Fibroblast of gingiva (primary cell): Measurements from ENCODE around the gene NAA80.

ENCODE experiments used
- DNase-seq: peaks from one replicate; pipeline ENCODE4 v3.0.0-alpha.2; 2011; ENCODE audit warnings: low read depth

The NAA80 gene, protein sequence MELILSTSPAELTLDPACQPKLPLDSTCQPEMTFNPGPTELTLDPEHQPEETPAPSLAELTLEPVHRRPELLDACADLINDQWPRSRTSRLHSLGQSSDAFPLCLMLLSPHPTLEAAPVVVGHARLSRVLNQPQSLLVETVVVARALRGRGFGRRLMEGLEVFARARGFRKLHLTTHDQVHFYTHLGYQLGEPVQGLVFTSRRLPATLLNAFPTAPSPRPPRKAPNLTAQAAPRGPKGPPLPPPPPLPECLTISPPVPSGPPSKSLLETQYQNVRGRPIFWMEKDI

DNA sequence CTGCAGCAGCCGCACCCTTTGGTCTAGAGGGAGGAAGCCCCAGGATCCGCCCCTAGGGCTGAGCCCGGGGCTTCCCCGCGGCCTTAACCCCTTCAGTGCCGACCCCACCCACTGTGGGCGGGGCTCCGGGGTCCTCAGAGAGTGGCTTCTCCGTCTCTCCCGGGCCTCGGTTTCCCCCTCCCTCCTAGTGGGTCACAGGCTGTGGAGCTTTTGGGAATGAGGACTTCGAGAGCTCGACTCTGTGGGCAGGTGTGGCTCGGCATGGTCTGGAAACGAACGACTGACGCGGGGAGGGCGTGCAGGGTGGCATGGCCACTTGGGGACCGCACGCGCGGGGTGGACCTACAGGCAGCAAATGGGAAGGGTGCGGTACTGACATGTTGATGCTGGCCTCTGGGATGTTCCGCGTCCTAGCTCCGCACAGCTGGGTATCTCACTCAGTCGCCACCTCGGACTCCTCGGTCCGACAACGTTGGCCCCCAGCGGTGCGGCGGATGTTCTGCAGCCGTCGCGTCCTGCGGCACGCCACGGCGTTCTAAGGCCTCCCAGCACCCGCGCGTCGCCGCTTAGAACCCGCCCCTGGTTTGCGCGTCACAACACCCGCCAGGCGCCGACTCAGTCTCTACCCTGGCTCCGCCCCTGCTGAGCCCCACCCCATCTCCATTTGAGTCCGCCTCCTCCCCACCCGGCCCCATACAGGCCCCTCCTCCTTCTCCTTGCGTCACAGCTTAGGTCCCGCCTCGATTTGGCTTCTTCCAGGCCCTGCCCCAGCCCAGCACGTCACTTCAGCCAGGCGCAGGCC, at the start of gene NAA80, which contains the start of gene HYAL3:
Gene NAA80 (minus strand): TSS at position 570 of the 802 bp plus-strand sequence. CDS start 1,942 bp downstream, outside the sequence.
Gene HYAL3 (minus strand): TSS at position 570 of the 802 bp plus-strand sequence. CDS start 3,803 bp downstream, outside the sequence.
- DNase-seq = peak; percentile 100

DNA sequence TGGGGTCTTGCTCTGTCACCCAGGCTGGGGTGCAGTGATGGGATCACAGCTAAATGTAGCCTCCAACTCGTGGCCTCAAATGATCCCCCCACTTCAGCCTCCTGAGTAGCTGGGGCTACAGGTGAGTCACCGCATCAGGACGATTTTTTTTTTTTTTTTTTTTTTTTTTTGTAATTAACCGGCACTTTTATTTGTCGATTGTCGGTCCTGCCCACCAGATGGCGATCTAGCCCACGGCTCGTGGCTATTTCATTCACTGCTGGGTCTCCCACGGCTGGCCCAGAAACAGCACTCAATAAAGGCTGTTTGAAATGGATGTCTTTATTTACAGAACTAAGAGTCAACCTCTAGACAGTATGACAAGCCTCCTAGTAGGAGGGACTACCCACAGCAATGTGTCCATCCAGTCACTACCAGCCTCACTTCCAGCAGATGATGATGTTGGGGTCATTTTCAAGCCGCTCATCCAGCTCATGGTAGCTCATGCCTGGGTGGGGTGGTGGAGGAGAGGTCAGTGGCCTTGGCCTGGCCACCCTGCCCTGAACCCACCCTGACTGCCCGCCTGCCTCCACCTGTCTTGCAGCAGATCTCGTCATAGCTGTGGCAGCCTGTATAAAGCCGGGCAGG, 48.1 kb upstream of the NAA80 start:
- DNase-seq = peak; percentile 52

DNA sequence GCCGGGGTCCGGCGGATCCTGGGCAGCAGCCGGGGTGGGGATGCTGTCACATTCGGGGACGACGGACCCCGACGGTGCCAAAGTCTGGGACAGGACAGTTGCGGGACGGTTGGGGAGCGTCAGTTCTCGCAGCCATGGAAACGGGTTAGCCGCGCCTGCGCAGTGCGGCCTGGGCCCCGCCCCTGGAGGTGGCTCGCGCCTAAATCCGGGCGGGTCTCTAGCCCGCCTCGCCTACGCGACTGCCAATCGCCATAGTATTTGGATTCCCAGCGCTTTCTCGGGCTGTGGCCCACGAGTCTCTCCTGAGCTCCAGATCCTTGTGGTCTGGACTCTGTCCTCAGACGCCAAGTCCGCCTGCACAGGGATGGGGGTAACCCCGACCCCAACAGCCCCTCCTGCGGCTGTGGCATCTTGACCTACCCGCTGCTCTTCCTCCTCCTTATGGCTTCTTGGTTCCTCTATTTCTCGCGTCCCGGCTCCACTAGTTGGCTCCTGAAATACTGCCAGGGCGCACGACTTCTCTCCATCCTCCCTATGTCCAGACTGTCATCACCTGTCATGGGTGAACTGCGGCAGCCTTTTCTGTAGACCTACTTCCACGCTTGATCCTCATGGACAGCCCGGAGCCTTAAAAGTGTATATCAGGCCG, 46.5 kb upstream of the NAA80 start, which contains the start of gene ZMYND10:
Gene ZMYND10 (minus strand): TSS at position 147 of the 649 bp plus-strand sequence. CDS start 153 bp downstream, outside the sequence.
- peak; percentile 29 for DNase-seq

DNA sequence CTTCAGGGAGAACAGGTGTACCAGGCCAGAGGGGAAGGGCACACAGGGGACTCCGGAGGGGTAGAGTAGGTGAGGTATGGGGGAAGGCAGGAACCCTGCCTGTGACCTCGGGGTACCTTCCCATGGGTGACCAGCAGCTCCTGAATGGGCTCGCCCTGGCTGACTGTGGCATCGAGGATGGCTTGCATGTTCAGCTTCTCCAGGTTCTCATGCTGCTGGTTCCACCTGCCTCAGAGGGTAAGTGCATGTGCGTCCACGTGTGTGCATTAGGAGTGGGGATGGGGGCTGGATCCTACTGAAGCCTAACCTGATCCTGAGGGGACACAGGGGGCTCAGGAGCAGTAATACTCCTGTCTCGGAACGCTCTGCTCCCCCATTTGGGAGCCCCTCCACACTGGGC, 45.8 kb upstream of the NAA80 start:
- DNase-seq = no peak

DNA sequence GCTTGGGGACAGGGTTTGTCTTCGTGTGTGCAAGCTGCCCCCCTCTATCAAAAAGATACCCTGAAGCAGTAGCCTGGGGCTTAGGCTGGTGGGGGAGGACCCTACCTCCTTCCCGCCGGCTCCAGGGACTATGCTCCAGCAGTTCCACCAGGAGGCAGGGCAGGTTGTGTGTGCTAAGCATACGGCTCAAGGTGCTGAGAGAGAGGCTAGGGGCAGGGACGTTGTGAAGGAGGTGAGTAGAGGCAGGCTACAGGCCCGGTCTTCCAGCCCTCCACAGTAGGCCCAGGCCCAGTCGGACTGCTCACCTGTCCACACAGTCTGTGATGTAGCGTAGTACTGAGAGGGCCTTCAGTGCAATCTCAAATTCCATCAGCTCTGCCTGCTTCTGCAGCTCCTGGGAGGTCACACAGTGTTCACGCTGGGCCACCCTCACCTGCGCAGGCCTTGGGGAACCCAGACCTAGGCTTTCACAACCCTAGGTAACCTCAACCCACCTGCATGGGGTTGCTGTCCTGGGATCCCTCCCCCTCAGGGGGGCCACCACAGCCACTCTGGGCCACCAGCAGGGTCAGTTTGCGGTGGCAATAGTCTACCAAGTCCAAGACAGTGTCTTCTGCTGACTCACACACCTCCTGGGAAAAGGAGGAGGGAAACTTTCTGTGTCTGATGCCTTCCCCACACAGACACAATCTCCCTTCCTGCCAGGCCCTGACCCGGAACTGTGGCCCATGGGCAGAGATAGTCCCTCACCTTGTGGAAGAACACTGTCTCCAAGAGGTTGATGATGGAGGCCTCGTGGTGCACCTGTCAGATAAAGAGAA, 43.8 kb upstream of the NAA80 start:
- DNase-seq = no peak

DNA sequence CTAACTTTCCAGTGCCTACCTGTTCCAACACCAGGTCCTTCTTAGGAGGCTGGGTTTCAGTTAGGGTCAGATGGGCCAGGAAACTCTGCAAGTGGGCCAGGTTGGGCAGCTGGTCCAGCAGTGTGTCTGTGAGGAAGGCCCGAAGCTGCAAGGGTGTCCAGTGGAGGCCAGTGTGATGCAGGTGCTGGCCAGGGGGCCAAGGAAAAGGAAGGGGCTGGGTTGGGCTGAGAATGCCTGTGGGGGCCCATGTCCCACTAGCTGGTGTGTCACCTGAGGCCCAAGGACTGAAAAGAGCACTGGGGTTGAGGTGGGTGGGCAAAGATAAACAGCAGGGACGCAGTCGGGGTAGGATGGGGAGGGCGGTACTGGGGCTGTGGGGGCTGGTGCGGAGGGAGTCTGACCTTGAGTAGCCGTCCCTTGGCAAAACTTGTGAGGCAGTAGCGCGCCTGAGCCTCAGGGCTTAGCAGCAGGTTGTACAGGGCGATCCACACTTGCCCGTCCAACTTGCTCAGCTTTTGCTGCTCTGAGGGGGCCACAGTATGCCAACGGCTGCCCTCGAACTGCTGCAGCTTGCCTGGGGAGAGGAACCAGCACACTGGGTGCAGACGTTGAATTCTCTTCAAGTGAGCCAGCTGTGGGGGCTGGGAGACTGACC, 42.9 kb upstream of the NAA80 start:
- no peak for DNase-seq

DNA sequence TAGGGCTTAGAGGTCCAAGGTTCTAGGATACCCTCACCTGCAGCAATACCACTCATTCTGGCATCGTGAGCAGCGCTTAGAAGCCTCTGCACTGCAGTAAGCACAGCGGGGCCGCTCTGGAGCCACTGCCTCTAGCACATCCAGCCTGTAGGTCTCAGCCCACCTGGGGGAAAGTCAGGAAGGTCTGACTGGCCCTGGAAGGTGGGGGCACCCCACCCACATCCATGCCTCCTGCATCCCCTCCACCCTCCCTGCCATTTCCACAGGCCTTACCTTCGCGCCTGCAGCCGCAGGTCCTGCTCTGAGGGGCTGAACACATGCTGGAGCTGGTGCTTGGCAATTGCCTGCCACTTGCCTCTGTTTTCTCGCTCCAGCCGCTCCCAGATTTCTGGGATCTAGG, 42.3 kb upstream of the NAA80 start:
- no peak for DNase-seq

DNA sequence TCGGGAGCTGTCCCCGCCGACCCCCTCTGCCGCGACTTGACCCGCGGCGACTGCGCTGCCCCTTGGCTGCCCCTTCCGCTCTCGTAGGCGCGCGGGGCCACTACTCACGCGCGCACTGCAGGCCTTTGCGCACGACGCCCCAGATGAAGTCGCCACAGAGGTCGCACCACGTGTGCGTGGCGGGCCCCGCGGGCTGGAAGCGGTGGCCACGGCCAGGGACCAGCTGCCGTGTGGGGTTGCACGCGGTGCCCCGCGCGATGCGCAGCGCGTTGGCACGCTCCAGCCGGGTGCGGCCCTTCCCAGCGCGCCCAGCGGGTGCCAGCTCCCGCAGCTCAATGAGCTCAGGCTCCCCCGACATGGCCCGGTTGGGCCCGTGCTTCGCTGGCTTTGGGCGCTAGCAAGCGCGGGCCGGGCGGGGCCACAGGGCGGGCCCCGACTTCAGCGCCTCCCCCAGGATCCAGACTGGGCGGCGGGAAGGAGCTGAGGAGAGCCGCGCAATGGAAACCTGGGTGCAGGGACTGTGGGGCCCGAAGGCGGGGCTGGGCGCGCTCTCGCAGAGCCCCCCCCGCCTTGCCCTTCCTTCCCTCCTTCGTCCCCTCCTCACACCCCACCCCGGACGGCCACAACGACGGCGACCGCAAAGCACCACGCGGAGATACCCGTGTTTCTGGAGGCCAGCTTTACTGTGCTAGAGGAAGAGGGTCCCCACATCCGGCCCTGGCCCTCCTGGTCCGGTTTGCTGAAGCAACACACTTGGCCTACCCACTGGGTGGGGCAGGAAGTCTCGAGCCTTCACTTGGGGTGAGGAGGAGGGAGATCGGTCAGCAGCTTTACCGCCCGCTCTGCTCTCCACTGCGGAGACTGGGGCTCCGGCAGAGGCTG, 41.5 kb upstream of the NAA80 start, which contains the start of gene RASSF1:
Gene RASSF1 (minus strand): TSS at position 389 of the 882 bp plus-strand sequence. CDS start 31 bp downstream, at position 358.
- DNase-seq = peak; percentile 66

DNA sequence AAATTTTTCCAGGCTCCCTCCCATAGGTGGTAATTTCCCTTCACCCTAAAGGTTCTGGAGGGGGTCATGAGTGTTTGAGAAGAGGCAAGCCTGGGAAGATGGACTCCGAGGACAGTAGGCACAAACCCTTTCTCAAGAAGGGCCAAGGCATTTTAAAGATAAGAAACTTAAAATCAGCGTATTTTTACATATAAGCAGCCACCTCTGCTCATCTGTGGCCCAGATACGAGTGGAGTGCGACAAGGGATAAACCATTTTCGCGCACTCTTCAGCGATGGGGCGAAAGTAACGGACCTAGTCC, 40.9 kb upstream of the NAA80 start:
- DNase-seq = no peak

DNA sequence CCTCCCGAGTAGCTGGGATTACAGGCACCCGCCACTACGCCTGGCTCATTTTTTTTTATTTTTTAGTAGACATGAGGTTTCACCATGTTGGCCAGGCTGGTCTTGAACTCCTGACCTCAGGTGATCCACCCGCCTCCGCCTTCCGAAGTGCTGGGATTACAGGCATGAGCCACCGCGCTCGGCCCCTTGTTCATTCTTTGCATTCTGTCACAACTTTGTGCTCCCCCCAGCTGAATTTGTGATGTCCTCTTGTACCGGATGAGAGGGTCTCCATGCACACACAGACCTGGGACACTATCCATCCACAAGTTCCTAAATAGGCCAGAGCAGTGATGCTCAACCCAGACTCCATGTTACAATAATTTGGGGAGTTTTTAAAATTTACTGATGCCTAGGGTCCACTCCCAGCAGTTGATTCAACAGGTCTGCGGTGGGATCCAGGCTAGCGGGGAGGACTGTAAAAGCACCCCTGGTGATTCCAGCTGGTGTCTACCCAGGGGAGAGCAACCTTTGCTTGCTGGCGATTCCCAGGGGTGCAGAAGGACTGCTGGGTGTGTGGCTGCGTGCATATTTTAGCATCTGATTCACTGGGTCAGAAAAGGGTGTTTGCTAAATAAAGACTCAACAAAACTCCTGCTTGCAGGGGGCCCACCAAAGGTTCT, 40.4 kb upstream of the NAA80 start:
- peak; percentile 45 for DNase-seq

DNA sequence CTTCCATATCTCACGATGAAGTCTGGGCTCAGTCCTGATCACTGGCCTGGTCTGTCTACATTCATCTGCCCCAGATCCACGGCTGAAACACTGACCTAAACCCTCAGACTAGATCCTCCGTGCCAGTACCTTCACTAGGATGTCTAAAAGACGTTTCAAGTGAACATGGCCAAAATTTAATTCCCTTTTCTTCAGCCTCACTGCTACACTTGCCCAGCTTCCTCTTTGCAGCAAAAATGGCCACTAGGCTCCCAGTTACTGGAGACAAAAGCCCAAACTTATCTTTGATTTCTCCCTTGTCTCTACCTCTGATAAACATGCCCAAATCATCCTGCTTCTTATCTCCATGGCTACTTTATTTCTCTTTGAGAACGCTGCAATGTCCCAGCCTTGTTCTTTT, 39.8 kb upstream of the NAA80 start:
- no peak for DNase-seq

DNA sequence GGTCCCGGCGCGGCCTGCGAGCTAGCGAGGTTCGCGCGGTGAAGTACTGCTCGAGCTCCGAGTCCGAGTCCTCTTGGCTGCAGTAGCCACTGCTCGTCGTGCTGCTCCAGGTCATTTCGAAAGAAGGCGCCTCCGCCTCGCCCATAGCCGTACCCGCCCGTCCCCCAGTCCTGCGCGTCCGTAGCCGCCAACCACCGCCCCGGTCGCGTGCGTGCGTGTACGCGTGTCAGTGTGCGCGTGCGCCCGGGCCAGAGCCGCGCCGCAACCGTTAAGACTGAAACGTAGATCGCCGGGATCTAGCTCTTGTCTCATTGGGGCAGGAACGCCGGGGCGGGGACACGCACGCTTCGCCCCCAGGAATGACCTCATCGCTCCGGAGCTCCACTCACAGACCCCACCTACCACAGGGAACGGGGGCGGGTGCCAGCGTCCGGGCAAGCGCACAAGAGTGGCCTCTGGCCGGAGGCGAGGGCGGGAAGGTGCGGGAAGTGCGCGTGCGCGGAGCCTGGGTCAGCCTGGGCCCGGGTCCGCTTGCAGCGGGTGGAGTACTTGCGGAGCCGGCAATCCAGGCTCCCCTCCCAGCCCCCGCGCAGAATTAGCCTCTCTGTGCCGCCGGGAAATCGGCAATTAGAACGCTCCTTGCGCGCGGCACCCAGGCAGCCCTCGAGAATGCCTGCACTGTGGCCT, 38.1 kb upstream of the NAA80 start:
- peak; percentile 100 for DNase-seq

DNA sequence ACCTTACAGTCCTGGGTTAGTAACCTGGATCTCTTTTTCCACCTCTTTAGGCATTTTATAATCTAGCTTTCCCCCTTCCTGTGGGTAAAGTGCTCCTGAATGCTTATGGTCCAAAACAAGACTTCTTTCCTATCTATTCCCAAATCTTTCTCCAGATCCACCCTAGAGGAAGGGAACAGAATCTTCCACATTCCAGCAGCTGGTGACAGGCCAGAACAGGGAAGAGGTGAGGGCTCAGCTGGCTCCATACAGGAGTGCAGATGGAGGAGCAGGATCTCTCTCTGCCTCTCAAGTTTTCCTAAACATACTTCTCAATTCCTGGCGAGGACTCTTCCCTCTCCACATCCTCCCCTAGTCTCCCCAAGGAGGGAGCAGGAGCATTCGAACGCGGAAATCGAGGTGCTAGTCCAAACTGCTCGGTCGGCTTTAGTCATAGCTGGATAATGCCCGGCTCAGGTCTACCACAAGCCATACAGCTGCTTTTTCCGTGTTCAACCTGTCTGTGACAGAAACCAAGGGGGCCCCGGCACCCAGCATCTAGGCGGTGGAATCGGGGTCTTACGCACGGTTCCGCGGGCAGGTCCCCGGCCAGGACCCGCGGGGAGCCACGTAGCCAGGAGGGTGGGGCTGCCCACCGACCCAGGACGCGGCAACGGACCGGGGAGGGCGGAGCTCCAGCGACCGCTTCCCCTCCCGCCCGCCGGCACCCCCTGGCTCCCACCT, 37.4 kb upstream of the NAA80 start:
- DNase-seq = no peak

DNA sequence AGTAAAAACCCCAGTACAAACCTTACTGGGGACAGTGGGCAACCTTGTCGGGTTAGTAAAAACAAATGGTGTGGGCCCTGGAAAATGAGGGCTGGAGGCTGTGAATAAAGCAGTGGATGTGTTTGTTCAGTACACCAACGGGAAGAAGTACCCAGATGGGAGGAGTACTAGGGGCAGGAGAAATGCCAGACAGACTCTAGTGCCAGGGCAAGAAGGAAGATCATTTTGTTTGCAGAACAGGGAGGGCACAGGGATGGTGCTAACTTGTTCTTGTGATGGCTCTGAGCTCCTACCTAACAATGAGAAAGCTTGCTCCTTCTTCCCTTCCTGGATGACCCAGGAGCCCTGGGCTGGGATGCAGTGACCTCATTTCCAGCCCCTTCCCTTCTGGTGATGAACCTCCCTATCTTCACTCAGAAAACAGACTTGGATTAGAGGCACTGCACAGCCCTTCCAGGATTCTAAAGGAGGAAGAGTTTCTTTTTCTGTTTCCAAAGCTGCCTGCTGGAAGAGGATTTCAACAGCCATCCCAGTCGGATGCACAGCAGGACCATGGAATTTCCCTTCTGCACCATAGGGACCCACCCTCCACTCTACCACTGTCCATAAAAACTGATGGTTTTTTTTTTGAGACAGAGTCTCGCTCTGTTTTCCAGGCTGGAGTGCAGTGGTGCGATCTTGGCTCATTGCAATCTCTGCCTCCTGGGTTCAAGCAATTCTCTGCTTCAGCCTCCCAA, 35.3 kb upstream of the NAA80 start:
- DNase-seq = no peak

DNA sequence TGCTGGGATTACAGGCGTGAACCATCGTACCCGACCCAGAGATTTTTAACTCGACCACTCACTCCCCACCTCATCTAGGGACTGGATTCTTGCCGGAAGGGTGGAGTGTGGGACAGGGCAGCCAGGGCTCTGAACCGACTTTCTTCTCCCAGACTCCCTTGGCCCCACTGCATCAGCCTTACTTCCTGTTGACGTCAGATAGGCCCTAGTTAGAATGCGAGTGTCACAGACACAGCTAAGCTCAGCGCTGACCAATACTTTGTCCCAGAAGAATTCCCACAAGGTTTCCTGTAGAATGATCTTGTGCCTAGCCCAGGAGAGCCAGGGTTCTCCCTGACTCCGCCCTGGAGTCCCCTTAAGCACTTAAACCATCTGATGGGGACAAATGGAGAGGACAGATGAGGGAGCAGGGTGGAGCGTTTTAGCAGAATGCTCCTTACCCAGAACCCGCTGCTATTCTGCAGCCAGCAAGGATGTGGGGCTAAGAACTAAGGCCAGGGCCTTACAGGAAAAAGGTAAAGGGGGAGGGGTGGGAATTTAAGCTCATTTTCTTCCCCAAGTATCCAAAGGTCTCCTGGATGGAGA, 34.6 kb upstream of the NAA80 start:
- peak; percentile 59 for DNase-seq

DNA sequence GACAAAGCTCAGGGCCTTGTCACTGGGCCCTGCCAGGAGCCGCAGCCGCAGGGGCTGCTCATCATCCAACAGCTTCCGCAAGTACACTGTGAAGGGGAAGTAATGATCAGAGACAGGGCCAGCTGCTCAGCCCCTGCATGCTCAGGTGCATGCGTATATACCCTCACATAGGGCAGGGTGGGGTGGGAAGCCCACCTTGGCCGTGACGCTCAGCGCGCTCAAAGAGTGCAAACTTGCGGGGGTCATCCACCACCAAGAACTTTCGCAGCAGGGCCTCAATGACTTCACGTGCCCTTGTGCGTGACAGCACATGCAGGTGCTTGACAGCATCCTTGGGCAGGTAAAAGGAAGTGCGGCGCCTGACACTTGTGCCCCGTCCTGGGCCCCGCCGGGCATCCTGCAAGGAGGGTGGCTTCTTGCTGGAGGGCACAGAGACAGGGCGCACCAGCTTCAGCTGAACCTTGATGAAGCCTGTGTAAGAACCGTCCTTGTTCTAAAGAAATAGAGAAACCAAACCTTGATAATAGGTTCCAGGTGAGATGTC, 32.2 kb upstream of the NAA80 start:
- no peak for DNase-seq

DNA sequence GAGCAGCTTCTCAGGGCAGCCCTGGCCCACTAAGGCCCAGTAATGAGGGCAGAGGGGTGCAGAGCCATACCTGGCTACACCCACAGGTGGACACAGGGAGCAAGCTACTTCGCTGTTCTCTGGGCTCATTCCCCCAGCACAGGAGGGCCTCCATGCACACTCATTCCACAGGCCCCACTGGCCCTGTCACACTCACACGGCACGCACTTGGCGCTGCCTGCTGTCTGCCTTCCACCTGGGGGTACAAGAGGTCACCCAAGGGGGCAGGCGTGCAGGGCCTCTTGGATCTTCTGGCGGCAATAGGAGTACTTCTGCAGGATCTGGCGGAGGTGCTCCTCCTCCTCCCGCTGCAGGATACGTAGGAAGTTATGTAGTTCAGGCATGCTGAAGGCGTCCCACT, 31.1 kb upstream of the NAA80 start:
- no peak for DNase-seq
